Endothelial cell of umbilical vein (primary cell): ENCODE data around the gene ADAM19. TPM values are rescaled to one million over a fixed set of nuclear protein-coding genes. Genes with fewer than 3 reads are reported as not detected.

ENCODE experiments used
- BruUV-seq: library from RNA; stranded (reverse); fragments of 400-500 nt; replicated peaks from 2 replicates; lab custom pipeline; 2021; lab: Mats Ljungman, UMichigan
- CTCF ChIA-PET: fragments of 300-600, 350-600 bp; sonication (Branson Sonifier 250); formaldehyde crosslinking; loops from one replicate; lab custom pipeline; 2021; ENCODE audit warnings: antibody characterized with exemption, inconsistent platforms; lab: Charles Lee
- POLR2A ChIA-PET: fragments of 300-600, 350-600 bp; sonication (Branson Sonifier 250); formaldehyde crosslinking; loops from one replicate; lab custom pipeline; 2021; ENCODE audit warnings: antibody characterized with exemption, inconsistent platforms; lab: Charles Lee
- DNase-seq: peaks from one replicate; pipeline ENCODE4 v3.0.0-alpha.2; 2011; ENCODE audit warnings: low read depth, low spot score
- FAIRE-seq: peaks from 2 replicates; lab custom pipeline; 2011; peaks lifted over from hg19 to GRCh38; lab: Jason Lieb, UNC
- H2AFZ ChIP-seq: 2 replicates; pipeline ENCODE4 v1.6.0; 2012; ENCODE audit warnings: low read depth, low read length, control low read depth, inconsistent platforms
- H3K27ac ChIP-seq: 2 replicates; pipeline ENCODE4 v1.5.1; 2011; ENCODE audit warnings: low read depth, mild to moderate bottlenecking, control low read depth, low read length, moderate library complexity; ENCODE audit not compliant: insufficient read depth
- H3K27me3 ChIP-seq, 2 experiments: 2 replicates each; pipeline versions ENCODE4 v1.6.0 to v1.6.1; 2011; ENCODE audit warnings: low read length in 2 of 2, mixed read lengths in 1 of 2; ENCODE audit not compliant: control insufficient read depth in 2 of 2, insufficient read depth in 2 of 2
- H3K36me3 ChIP-seq, 2 experiments: 2 replicates in 1 of 2; 3 replicates in 1 of 2; pipeline ENCODE4 v1.5.1; 2011; ENCODE audit warnings: low read length in 2 of 2, mild to moderate bottlenecking in 1 of 2, moderate library complexity in 1 of 2; ENCODE audit not compliant: control insufficient read depth in 2 of 2, insufficient read depth in 2 of 2; ENCODE audit errors: extremely low read depth in 1 of 2
- H3K4me1 ChIP-seq: 3 replicates; pipeline ENCODE4 v1.5.1; 2011; ENCODE audit warnings: mild to moderate bottlenecking, low read length; ENCODE audit not compliant: control insufficient read depth, insufficient read depth; ENCODE audit errors: extremely low read depth
- H3K4me2 ChIP-seq: 2 replicates; pipeline ENCODE4 v1.6.1; 2011; ENCODE audit warnings: low read length, control low read depth, mixed read lengths; ENCODE audit not compliant: insufficient read depth
- H3K4me3 ChIP-seq, 3 experiments: fragments of 200-600 bp in 1 of 3; sonication (generic), shearing (Covaris generic) in 1 of 3; replicated peaks in 1 of 3; 2 replicates each; pipeline ENCODE4 v1.5.1; 2011 to 2016; ENCODE audit warnings: control low read depth in 3 of 3, low read length in 3 of 3, mild to moderate bottlenecking in 2 of 3, inconsistent platforms in 1 of 3, low read depth in 1 of 3, moderate library complexity in 1 of 3; ENCODE audit not compliant: insufficient read depth in 1 of 3
- H3K79me2 ChIP-seq: 2 replicates; pipeline ENCODE4 v1.6.0; 2012; ENCODE audit warnings: low read length, inconsistent platforms; ENCODE audit not compliant: control insufficient read depth, insufficient read depth
- H3K9ac ChIP-seq: replicated peaks from 2 replicates; pipeline ENCODE3; 2011; ENCODE audit warnings: low read length, control low read depth; ENCODE audit not compliant: insufficient read depth; ENCODE audit errors: extremely low read depth
- H3K9me1 ChIP-seq: replicated peaks from 3 replicates; pipeline ENCODE4 v1.6.0; 2011; ENCODE audit warnings: mild to moderate bottlenecking, low read length; ENCODE audit not compliant: control insufficient read depth, insufficient read depth; ENCODE audit errors: extremely low read depth
- H3K9me3 ChIP-seq: replicated peaks from 2 replicates; pipeline ENCODE4 v1.5.1; 2012; ENCODE audit warnings: low read length, inconsistent platforms; ENCODE audit not compliant: control insufficient read depth, insufficient read depth
- H4K20me1 ChIP-seq: replicated peaks from 2 replicates; pipeline ENCODE3; 2011; ENCODE audit warnings: mild to moderate bottlenecking, low read length; ENCODE audit not compliant: control insufficient read depth, insufficient read depth; ENCODE audit errors: extremely low read depth
- CTCF ChIP-seq, 2 donors: IDR thresholded peaks; 1 replicate in 1 of 2; 2 replicates in 1 of 2; pipeline ENCODE4 v1.5.1; 2011; ENCODE audit warnings: low read length in 2 of 2, mild to moderate bottlenecking in 2 of 2, moderate library complexity in 2 of 2, control low read depth in 1 of 2, inconsistent platforms in 1 of 2, low read depth in 1 of 2; ENCODE audit not compliant: insufficient read depth in 1 of 2; ENCODE audit errors: extremely low read depth in 1 of 2
- EZH2 ChIP-seq: IDR thresholded peaks from 2 replicates; pipeline ENCODE4 v1.6.1; 2012; ENCODE audit warnings: borderline replicate concordance, low read depth, mild to moderate bottlenecking, moderate library complexity, low read length, inconsistent platforms; ENCODE audit not compliant: severe bottlenecking
- FOS ChIP-seq: IDR thresholded peaks from 2 replicates; pipeline ENCODE4 v1.6.1; 2011; ENCODE audit warnings: mild to moderate bottlenecking, low read length, moderate library complexity, borderline replicate concordance; ENCODE audit not compliant: insufficient read depth
- GATA2 ChIP-seq: IDR thresholded peaks from 2 replicates; pipeline ENCODE4 v1.7.0; 2011; ENCODE audit warnings: low read depth, mild to moderate bottlenecking, moderate library complexity, mixed read lengths, low read length; ENCODE audit not compliant: insufficient read length, insufficient read depth
- JUN ChIP-seq: IDR thresholded peaks from 2 replicates; pipeline ENCODE4 v1.6.1; 2011; ENCODE audit warnings: borderline replicate concordance, low read depth; ENCODE audit not compliant: insufficient read length, insufficient read depth
- MAX ChIP-seq: IDR thresholded peaks from 2 replicates; pipeline ENCODE4 v1.6.1; 2011; ENCODE audit not compliant: insufficient read depth, insufficient read length
- MYC ChIP-seq: IDR thresholded peaks from one replicate; pipeline ENCODE4 v1.6.1; 2011; ENCODE audit warnings: mild to moderate bottlenecking, low read depth, low read length
- POLR2A ChIP-seq: IDR thresholded peaks from 2 replicates; pipeline ENCODE4 v1.6.1; 2012; ENCODE audit warnings: low read depth, mild to moderate bottlenecking, control low read depth, low read length
- POLR2AphosphoS5 ChIP-seq: IDR thresholded peaks from 2 replicates; pipeline ENCODE4 v1.6.1; 2012; ENCODE audit warnings: low read depth, mild to moderate bottlenecking, control low read depth, low read length, moderate library complexity; ENCODE audit not compliant: insufficient read depth
- dilution Hi-C: fragments of 300-500 bp; cut with MboI; formaldehyde crosslinking; loops from one replicate; pipeline ENCODE4 v1.15.0; 2019; ENCODE audit warnings: low sequenced_read_pairs; ENCODE audit not compliant: extremely low pct_ligation_motif_present
- intact Hi-C: fragments of 100-400 bp; cut with micrococcal nuclease; formaldehyde crosslinking; loops from one replicate; pipeline ENCODE4 v1.10.0; 2022
- polyA plus RNA-seq, 4 experiments: library from polyadenylated mRNA; depleted of rRNA in 3 of 4; stranded (reverse) in 3 of 4; unstranded in 1 of 4; fragments of >200 nt; gene quantifications; 2 replicates each; pipeline versions ENCODE4 v1.2.1 to v1.2.3, GENCODE V29; 2011 to 2012; ENCODE audit warnings: missing spikeins in 1 of 4
- total RNA-seq: library from RNA; stranded (reverse); gene quantifications from 2 replicates; pipeline ENCODE4 v1.2.3, GENCODE V29; 2021

ADAM19 gene
- total and polyA plus RNA-seq, 2 donors (not counting 3 experiments of a cell fraction or from before 2014, with no cell fraction given), result 10.0 to 22.6 TPM

GRCh38 chr5:157620776-157621175 lies 45.2 kb upstream of the ADAM19 start:
- Histone ChIP-seq H3K9me3 (no peaks in the 10 kb centered on the region), H3K36me3 (no peaks in the 10 kb centered on the region), H3K4me3 (no peak overlapping the region), H3K27ac (no peak overlapping the region), H3K79me2 (no peaks in the 10 kb centered on the region), H3K27me3 (no peaks in the 10 kb centered on the region), H3K9ac (no peak overlapping the region), H3K4me2 (no peak overlapping the region), H3K4me1 (no peaks in the 10 kb centered on the region), H3K9me1 (no peaks in the 10 kb centered on the region), H4K20me1 (no peaks in the 10 kb centered on the region), H2AFZ (no peak overlapping the region)
- POLR2A ChIA-PET, result no interaction called here
- FAIRE-seq, result no peak
- TF ChIP-seq POLR2AphosphoS5, result no peak
- no peak for TF ChIP-seq CTCF (IDR thresholded peaks at IDR 0.05; ENCODE audit: extremely low read depth in 1 of 2, insufficient read depth in 1 of 2, low read depth in 1 of 2, low read length in 2 of 2)
- no peak for TF ChIP-seq POLR2A
- TF ChIP-seq MAX, result no peak
- no peak for TF ChIP-seq EZH2
- no peak for TF ChIP-seq FOS
- no peak for TF ChIP-seq MYC
- TF ChIP-seq JUN, result no peak
- no peak for TF ChIP-seq GATA2
- no peak for DNase-seq
- dilution Hi-C loops, result no loop called here
- CTCF ChIA-PET, result no interaction called here
- no TSS peak for BruUV-seq
- intact Hi-C loops, result no loop called here
